ENCODE results near the gene HCN4.

- no peak for TF ChIP-seq SP1 (CRISPR knock-in tag; conservative IDR thresholded peaks at IDR 0.05)
- no peak for TF ChIP-seq CTCF (IDR thresholded peaks at IDR 0.05)
- no peak for TF ChIP-seq ZNF232 (CRISPR knock-in tag; IDR thresholded peaks at IDR 0.05)
- no peak for TF ChIP-seq PRDM15 (CRISPR knock-in tag; IDR thresholded peaks at IDR 0.05)
- no peak for TF ChIP-seq ATF3 (CRISPR knock-in tag; conservative IDR thresholded peaks at IDR 0.05)
- no peak for TF ChIP-seq MAX (CRISPR knock-in tag; IDR thresholded peaks at IDR 0.05)
- no peak for TF ChIP-seq NR3C1 (CRISPR knock-in tag; conservative IDR thresholded peaks at IDR 0.05; ENCODE audit: low read depth)
- TF ChIP-seq CREB1 (CRISPR knock-in tag; IDR thresholded peaks at IDR 0.05), result no peak
- TF ChIP-seq E2F5 (CRISPR knock-in tag; IDR thresholded peaks at IDR 0.05), result no peak
- no peak for TF ChIP-seq RELA (CRISPR knock-in tag; IDR thresholded peaks at IDR 0.05; ENCODE audit: borderline replicate concordance)
- TF ChIP-seq ATF1 (CRISPR knock-in tag; IDR thresholded peaks at IDR 0.05), result no peak
- TF ChIP-seq ELF4 (CRISPR knock-in tag; IDR thresholded peaks at IDR 0.05; ENCODE audit: low read depth), result no peak
- TF ChIP-seq TP53 (CRISPR knock-in tag; IDR thresholded peaks at IDR 0.05), result no peak
- TF ChIP-seq NFYB (CRISPR knock-in tag; conservative IDR thresholded peaks at IDR 0.05; ENCODE audit: low read depth), result no peak
Observed at GRCh38 chr15:73391128-73391872, 22.5 kb upstream of the HCN4 start.

Data from WTC11 (cell line).